HEK293 (cell line): ENCODE data around the gene SYNGR3.
A peak's percentile ranks its signal among the peaks of the same experiment; 100 is the strongest.

Experiments
- ATF2 ChIP-seq: fragments of 450-650 bp; formaldehyde crosslinking; IDR thresholded peaks from 2 replicates; pipeline ENCODE4 v1.5.1; 2016; ENCODE audit warnings: missing biosample characterization, missing genetic modification characterization, low read depth
- GLIS2 ChIP-seq: fragments of 450-650 bp; formaldehyde crosslinking; IDR thresholded peaks from 2 replicates; pipeline ENCODE4 v1.5.1; 2016; ENCODE audit warnings: missing biosample characterization, missing genetic modification characterization
- IKZF3 ChIP-seq: fragments of 450-650 bp; IDR thresholded peaks from 2 replicates; pipeline ENCODE4 v1.5.0; 2018; ENCODE audit warnings: missing biosample characterization, mild to moderate bottlenecking, missing genetic modification characterization, moderate library complexity
- KLF1 ChIP-seq: fragments of 450-650 bp; formaldehyde crosslinking; IDR thresholded peaks from 2 replicates; pipeline ENCODE4 v1.5.1; 2016; ENCODE audit warnings: missing biosample characterization, missing genetic modification characterization
- KLF17 ChIP-seq: fragments of 450-650 bp; formaldehyde crosslinking; IDR thresholded peaks from 2 replicates; pipeline ENCODE4 v1.5.1; 2016; ENCODE audit warnings: missing biosample characterization, missing genetic modification characterization
- PATZ1 ChIP-seq: fragments of 450-650 bp; formaldehyde crosslinking; IDR thresholded peaks from 2 replicates; pipeline ENCODE4 v1.5.1; 2016; ENCODE audit warnings: missing biosample characterization, missing genetic modification characterization
- PRDM10 ChIP-seq: fragments of 450-650 bp; formaldehyde crosslinking; IDR thresholded peaks from 2 replicates; pipeline ENCODE4 v1.5.1; 2016; ENCODE audit warnings: missing biosample characterization, missing genetic modification characterization
- SCRT2 ChIP-seq: fragments of 450-650 bp; formaldehyde crosslinking; IDR thresholded peaks from 2 replicates; pipeline ENCODE4 v1.5.1; 2016; ENCODE audit warnings: missing biosample characterization, missing genetic modification characterization
- SETDB1 ChIP-seq: IDR thresholded peaks from one replicate; pipeline ENCODE4 v1.6.1; 2017; ENCODE audit warnings: mild to moderate bottlenecking, low read length, moderate library complexity, mixed read lengths; ENCODE audit not compliant: insufficient read length
- SP7 ChIP-seq: fragments of 450-650 bp; formaldehyde crosslinking; IDR thresholded peaks from 2 replicates; pipeline ENCODE4 v1.5.1; 2016; ENCODE audit warnings: missing biosample characterization, missing genetic modification characterization
- ZBTB1 ChIP-seq: fragments of 450-650 bp; formaldehyde crosslinking; IDR thresholded peaks from 2 replicates; pipeline ENCODE4 v1.5.1; 2016; ENCODE audit warnings: missing biosample characterization, missing genetic modification characterization
- ZBTB21 ChIP-seq: fragments of 450-650 bp; formaldehyde crosslinking; IDR thresholded peaks from 2 replicates; pipeline ENCODE4 v1.5.1; 2017; ENCODE audit warnings: missing biosample characterization, missing genetic modification characterization
- ZBTB44 ChIP-seq: fragments of 450-650 bp; IDR thresholded peaks from 2 replicates; pipeline ENCODE4 v1.5.1; 2018; ENCODE audit warnings: missing biosample characterization, mild to moderate bottlenecking, missing genetic modification characterization
- ZEB2 ChIP-seq: fragments of 450-650 bp; formaldehyde crosslinking; IDR thresholded peaks from 2 replicates; pipeline ENCODE4 v1.5.1; 2016; ENCODE audit warnings: missing biosample characterization, missing genetic modification characterization
- ZFP69B ChIP-seq: fragments of 450-650 bp; formaldehyde crosslinking; IDR thresholded peaks from 2 replicates; pipeline ENCODE4 v1.5.1; 2016; ENCODE audit warnings: missing biosample characterization, missing genetic modification characterization
- ZNF366 ChIP-seq: fragments of 450-650 bp; formaldehyde crosslinking; conservative IDR thresholded peaks from 2 replicates; pipeline ENCODE4 v1.5.1; 2016; ENCODE audit warnings: missing biosample characterization, missing genetic modification characterization
- ZNF391 ChIP-seq: fragments of 450-650 bp; formaldehyde crosslinking; IDR thresholded peaks from 2 replicates; pipeline ENCODE4 v1.5.1; 2016; ENCODE audit warnings: low read depth, missing biosample characterization, missing genetic modification characterization, borderline replicate concordance
- ZNF660 ChIP-seq: fragments of 450-650 bp; IDR thresholded peaks from 2 replicates; pipeline ENCODE4 v1.5.1; 2018; ENCODE audit warnings: missing biosample characterization, mild to moderate bottlenecking, missing genetic modification characterization
- ZNF692 ChIP-seq: fragments of 450-650 bp; formaldehyde crosslinking; IDR thresholded peaks from 2 replicates; pipeline ENCODE4 v1.5.1; 2016; ENCODE audit warnings: missing biosample characterization, missing genetic modification characterization
- ZNF747 ChIP-seq: fragments of 450-650 bp; formaldehyde crosslinking; IDR thresholded peaks from 2 replicates; pipeline ENCODE4 v1.5.1; 2016; ENCODE audit warnings: missing biosample characterization, missing genetic modification characterization

The SYNGR3 gene

GRCh38 chr16:2008009-2008526, 18.3 kb downstream of the SYNGR3 start (continued):
- no peak for TF ChIP-seq ZBTB44 (tag by site-specific recombination)
- 0 out of 2 replicates have a peak, but pooled peaks have one; percentile 60 for TF ChIP-seq ZNF660 (tag by site-specific recombination)
- no peak for TF ChIP-seq SETDB1
- TF ChIP-seq KLF1 (tag by site-specific recombination): peak; percentile 80
- peak; percentile 100 for TF ChIP-seq SCRT2 (tag by site-specific recombination)
- TF ChIP-seq ZNF391: 0 out of 2 replicates have a peak, but pooled peaks have one; percentile 40
- TF ChIP-seq PRDM10 (tag by site-specific recombination): no peak
- peak; percentile 66 for TF ChIP-seq ZNF692 (tag by site-specific recombination)
- TF ChIP-seq ZEB2 (tag by site-specific recombination): peak; percentile 59; the same call in 1 of the 2 replicates
- peak; percentile 48; the same call in 1 of the 2 replicates for TF ChIP-seq ZBTB21 (tag by site-specific recombination)
- TF ChIP-seq PATZ1: peak; percentile 79
- no peak for TF ChIP-seq ZNF747 (tag by site-specific recombination)
- 0 out of 2 replicates have a peak, but pooled peaks have one; percentile 2 for TF ChIP-seq ATF2 (tag by site-specific recombination)
- TF ChIP-seq ZBTB1 (tag by site-specific recombination): no peak
- TF ChIP-seq SP7 (tag by site-specific recombination): peak; percentile 30; the same call in 1 of the 2 replicates
- TF ChIP-seq ZNF366 (tag by site-specific recombination): peak; percentile 69
- peak; percentile 81 for TF ChIP-seq IKZF3 (tag by site-specific recombination)
- TF ChIP-seq GLIS2 (tag by site-specific recombination): peak; percentile 18; the same call in 1 of the 2 replicates
- TF ChIP-seq KLF17 (tag by site-specific recombination): peak; percentile 66
- TF ChIP-seq ZFP69B (tag by site-specific recombination): peak; percentile 38; the same call in 1 of the 2 replicates
